CD4-positive, alpha-beta T cell (primary cell): ENCODE data around the gene ARFGEF3. TPM values are rescaled to one million over a fixed set of nuclear protein-coding genes. Genes with fewer than 3 reads are reported as not detected.

Experiments used
- ATAC-seq: fragments of 200-7000 bp; cut with Tn5 transposase; one replicate; pipeline ENCODE4 v1.10.0; 2022; ENCODE audit warnings: mild to moderate bottlenecking; ENCODE audit not compliant: poor library complexity
- CTCF ChIA-PET: fragments of 350-600 bp; sonication (Branson Sonifier 250); formaldehyde crosslinking; loops from one replicate; lab custom pipeline; 2021; ENCODE audit warnings: antibody characterized with exemption, inconsistent platforms; lab: Charles Lee
- POLR2A ChIA-PET: fragments of 350-600 bp; sonication (Branson Sonifier 250); formaldehyde crosslinking; loops from one replicate; lab custom pipeline; 2021; ENCODE audit warnings: antibody characterized with exemption, inconsistent platforms; lab: Charles Lee
- DNase-seq, 14 experiments: peaks; one replicate each; pipeline ENCODE4 v3.0.0-alpha.2; 2013 to 2020; ENCODE audit warnings: mixed read lengths in 2 of 14
- H3K27ac ChIP-seq, 2 donors: one replicate each; pipeline versions ENCODE4 v1.5.1 to v1.7.0; 2013; ENCODE audit warnings: low read length in 2 of 2, low read depth in 1 of 2, mild to moderate bottlenecking in 1 of 2
- H3K27me3 ChIP-seq, 2 experiments: 1 replicate in 1 of 2; 2 replicates in 1 of 2; pipeline versions ENCODE4 v1.6.1 to v1.7.0; 2013; ENCODE audit warnings: low read length in 2 of 2, control low read depth in 1 of 2, mild to moderate bottlenecking in 1 of 2, moderate library complexity in 1 of 2; ENCODE audit not compliant: insufficient read depth in 2 of 2, control insufficient read depth in 1 of 2
- H3K36me3 ChIP-seq: one replicate; pipeline ENCODE4 v1.6.1; 2013; ENCODE audit warnings: low read length, control low read depth; ENCODE audit not compliant: insufficient read depth
- H3K4me1 ChIP-seq: one replicate; pipeline ENCODE4 v1.6.1; 2013; ENCODE audit warnings: low read length, control low read depth; ENCODE audit not compliant: insufficient read depth
- H3K4me3 ChIP-seq: one replicate; pipeline ENCODE4 v1.5.1; 2013; ENCODE audit warnings: mild to moderate bottlenecking, low read length, moderate library complexity
- H3K9me3 ChIP-seq, 2 experiments: 1 replicate in 1 of 2; 2 replicates in 1 of 2; pipeline versions ENCODE4 v1.6.1 to v1.7.0; 2013; ENCODE audit warnings: low read length in 2 of 2, mild to moderate bottlenecking in 2 of 2, control low read depth in 1 of 2, moderate library complexity in 1 of 2; ENCODE audit not compliant: control insufficient read depth in 1 of 2, insufficient read depth in 1 of 2
- H3K27ac Mint-ChIP-seq: one replicate; pipeline ENCODE4 v1.8.0; 2020; ENCODE audit warnings: mixed read lengths
- H3K27me3 Mint-ChIP-seq: one replicate; pipeline ENCODE4 v1.8.0; 2021; ENCODE audit warnings: mixed read lengths
- H3K36me3 Mint-ChIP-seq: one replicate; pipeline ENCODE4 v1.8.0; 2021; ENCODE audit warnings: low read depth, mixed read lengths
- H3K4me1 Mint-ChIP-seq: one replicate; pipeline ENCODE4 v1.8.0; 2021; ENCODE audit warnings: low read depth, mixed read lengths
- H3K4me3 Mint-ChIP-seq: one replicate; pipeline ENCODE4 v1.8.0; 2020; ENCODE audit warnings: mild to moderate bottlenecking, mixed read lengths
- H3K9me3 Mint-ChIP-seq: one replicate; pipeline ENCODE4 v1.8.0; 2020; ENCODE audit warnings: mixed read lengths
- CTCF ChIP-seq: fragments of 200-600 bp; IDR thresholded peaks from one replicate; pipeline ENCODE4 v1.8.0; 2022; ENCODE audit warnings: antibody characterized with exemption, mild to moderate bottlenecking
- intact Hi-C, 2 experiments: fragments of 100-400 bp; cut with DNase I in 1 of 2; cut with micrococcal nuclease in 1 of 2; formaldehyde crosslinking; loops; one replicate each; pipeline versions ENCODE4 v1.15.1 to v1.9.0; 2023 to 2025; cut with DNase I, micrococcal nuclease
- total RNA-seq, 174 experiments: library from RNA in 2 of 174; stranded (reverse) in 2 of 174; gene quantifications; one replicate each; pipeline ENCODE4 v1.2.3 and lab custom pipeline; 2021 to 2026

ARFGEF3 gene
- total RNA-seq, 2 experiments from 2014 or later = not detected

DNA sequence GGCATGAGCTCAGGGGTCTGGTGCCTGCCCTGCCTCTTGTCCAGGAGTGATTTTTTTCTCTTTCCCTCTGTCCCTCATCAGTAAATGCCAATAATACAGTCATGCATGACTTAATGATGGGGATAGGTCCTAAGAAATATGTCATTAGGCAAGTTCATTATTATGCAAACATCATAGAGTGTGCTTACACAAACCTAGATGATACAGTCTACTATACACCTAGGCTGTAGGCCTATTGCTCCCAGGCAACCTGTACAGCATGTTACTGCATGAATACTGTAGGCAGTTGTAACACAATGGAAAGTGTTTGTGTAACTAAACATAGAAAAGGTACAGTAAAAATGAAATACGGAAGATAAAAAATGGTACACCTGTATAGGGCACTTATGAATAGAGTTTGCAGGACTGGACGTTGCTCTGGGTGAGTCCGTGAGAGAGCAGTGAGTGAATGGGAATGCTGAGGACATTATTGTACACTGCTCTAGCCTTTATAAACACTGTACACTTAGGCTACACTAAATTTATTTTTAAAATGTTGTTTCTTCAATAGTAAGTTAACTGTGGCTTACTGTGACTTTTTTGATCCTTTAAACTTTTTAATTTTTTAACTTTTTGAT is 34.5 kb downstream of the ARFGEF3 start:
- H3K27me3 ChIP-seq = no peaks in the 10 kb centered on the region
- H3K4me1 ChIP-seq = no peaks in the 10 kb centered on the region
- no peak overlapping the region for H3K27ac ChIP-seq
- DNase-seq = no peak
- no peak overlapping the region for H3K4me3 Mint-ChIP-seq
- intact Hi-C loops = no loop called here
- no peaks in the 10 kb centered on the region for H3K36me3 ChIP-seq
- no peak overlapping the region for H3K27ac Mint-ChIP-seq
- H3K36me3 Mint-ChIP-seq = no peaks in the 10 kb centered on the region
- no peaks in the 10 kb centered on the region for H3K4me1 Mint-ChIP-seq
- H3K27me3 Mint-ChIP-seq = peaks cover 30% of the 10 kb centered on the region
- no peaks in the 10 kb centered on the region for H3K9me3 Mint-ChIP-seq
- CTCF ChIA-PET = no interaction called here
- no peaks in the 10 kb centered on the region for H3K9me3 ChIP-seq
- ATAC-seq = no peak
- H3K4me3 ChIP-seq = no peak overlapping the region
- no peak for TF ChIP-seq CTCF
- POLR2A ChIA-PET = no interaction called here

DNA sequence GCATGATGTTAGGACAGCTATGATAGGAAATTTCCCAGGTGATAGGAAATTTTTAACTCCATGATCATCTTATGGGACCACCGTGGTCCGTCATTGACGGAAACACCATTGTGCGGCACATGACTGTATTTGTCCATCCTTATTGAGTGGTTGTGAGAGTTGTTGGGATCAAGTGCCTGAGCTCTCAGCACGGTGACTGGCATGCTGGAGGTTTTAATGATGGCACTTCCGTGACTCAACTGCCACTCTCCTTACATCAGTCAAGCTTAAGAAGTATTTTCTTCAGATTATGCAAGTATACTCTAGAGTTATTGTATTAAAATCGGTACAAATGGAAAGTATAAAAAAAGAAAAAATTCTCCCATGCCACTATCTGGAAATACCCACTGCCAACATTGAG is 35.8 kb downstream of the ARFGEF3 start:
- H3K27me3 Mint-ChIP-seq = peaks cover 29% of the 10 kb centered on the region
- ChIA-PET CTCF (no interaction called here), POLR2A (no interaction called here)
- intact Hi-C loops = no loop called here
- H3K27ac Mint-ChIP-seq = no peak overlapping the region
- H3K36me3 Mint-ChIP-seq = no peaks in the 10 kb centered on the region
- Histone ChIP-seq H3K27me3 (no peaks in the 10 kb centered on the region), H3K36me3 (no peaks in the 10 kb centered on the region), H3K4me1 (no peaks in the 10 kb centered on the region), H3K9me3 (no peaks in the 10 kb centered on the region), H3K27ac (no peak overlapping the region), H3K4me3 (no peak overlapping the region)
- no peaks in the 10 kb centered on the region for H3K4me1 Mint-ChIP-seq
- DNase-seq = no peak
- H3K9me3 Mint-ChIP-seq = no peaks in the 10 kb centered on the region
- H3K4me3 Mint-ChIP-seq = no peak overlapping the region
- no peak for TF ChIP-seq CTCF
- no peak for ATAC-seq

GRCh38 chr6:138198430-138199091 is 36.8 kb downstream of the ARFGEF3 start:
- ChIA-PET POLR2A (no interaction called here), CTCF (no interaction called here)
- H3K9me3 Mint-ChIP-seq = no peaks in the 10 kb centered on the region
- TF ChIP-seq CTCF = no peak
- Histone ChIP-seq H3K4me1 (no peaks in the 10 kb centered on the region), H3K9me3 (no peaks in the 10 kb centered on the region), H3K27me3 (no peaks in the 10 kb centered on the region), H3K27ac (no peak overlapping the region), H3K4me3 (no peak overlapping the region), H3K36me3 (no peaks in the 10 kb centered on the region)
- H3K27me3 Mint-ChIP-seq = peaks cover 37% of the 10 kb centered on the region
- DNase-seq = no peak
- H3K4me3 Mint-ChIP-seq = no peak overlapping the region
- no peak overlapping the region for H3K27ac Mint-ChIP-seq
- intact Hi-C loops = no loop called here
- no peaks in the 10 kb centered on the region for H3K4me1 Mint-ChIP-seq
- ATAC-seq = no peak
- H3K36me3 Mint-ChIP-seq = no peaks in the 10 kb centered on the region
